H9 (cell line): Measurements from ENCODE around the gene PDE4B. TPM values are rescaled to one million over a fixed set of nuclear protein-coding genes. Genes with fewer than 3 reads are reported as not detected.

Experiments used
- DNase-seq: peaks from one replicate; pipeline ENCODE4 v3.0.0-alpha.2; 2017
- H2AFZ ChIP-seq: one replicate; pipeline ENCODE4 v1.6.1; 2013; ENCODE audit warnings: mild to moderate bottlenecking, low read length, control low read depth, moderate library complexity
- H2AK5ac ChIP-seq: 2 replicates; pipeline ENCODE4 v1.6.1; 2013; ENCODE audit warnings: low read length, control low read depth, mixed read lengths; ENCODE audit not compliant: insufficient read length
- H2BK120ac ChIP-seq: one replicate; pipeline ENCODE4 v1.6.1; 2013; ENCODE audit warnings: low read depth, mild to moderate bottlenecking, low read length, control low read depth, inconsistent platforms; ENCODE audit not compliant: poor library complexity, severe bottlenecking
- H2BK12ac ChIP-seq: 2 replicates; pipeline ENCODE4 v1.6.1; 2013; ENCODE audit warnings: low read length, control low read depth, mixed read lengths, low read depth; ENCODE audit not compliant: insufficient read length
- H2BK15ac ChIP-seq: 2 replicates; pipeline ENCODE4 v1.6.1; 2013; ENCODE audit warnings: low read depth, low read length, control low read depth
- H2BK20ac ChIP-seq: one replicate; pipeline ENCODE4 v1.6.1; 2013; ENCODE audit warnings: low read depth, mild to moderate bottlenecking, low read length, control low read depth, inconsistent platforms; ENCODE audit not compliant: poor library complexity, severe bottlenecking
- H2BK5ac ChIP-seq: 2 replicates; pipeline ENCODE4 v1.6.1; 2013; ENCODE audit warnings: low read length, control low read depth, mixed read lengths; ENCODE audit not compliant: insufficient read length
- H3K14ac ChIP-seq: 2 replicates; pipeline ENCODE4 v1.6.1; 2013; ENCODE audit warnings: low read length, control low read depth; ENCODE audit not compliant: insufficient read depth
- H3K18ac ChIP-seq: 2 replicates; pipeline ENCODE4 v1.6.1; 2013; ENCODE audit warnings: low read depth, mild to moderate bottlenecking, mixed read lengths, low read length, control low read depth; ENCODE audit not compliant: insufficient read length
- H3K23ac ChIP-seq: 2 replicates; pipeline ENCODE4 v1.6.1; 2013; ENCODE audit warnings: low read length, control low read depth, mixed read lengths, low read depth; ENCODE audit not compliant: insufficient read length
- H3K23me2 ChIP-seq: 2 replicates; pipeline ENCODE4 v1.6.1; 2013; ENCODE audit warnings: low read depth, mild to moderate bottlenecking, mixed read lengths, low read length, control low read depth; ENCODE audit not compliant: insufficient read length, poor library complexity, severe bottlenecking
- H3K27ac ChIP-seq: 2 replicates; pipeline ENCODE4 v1.5.1; 2013; ENCODE audit warnings: low read length, control low read depth, mixed read lengths, low read depth; ENCODE audit not compliant: insufficient read length
- H3K27me3 ChIP-seq: 2 replicates; pipeline ENCODE4 v1.6.1; 2013; ENCODE audit warnings: low read length, control low read depth, inconsistent platforms; ENCODE audit not compliant: insufficient read depth
- H3K4ac ChIP-seq: 2 replicates; pipeline ENCODE4 v1.6.1; 2013; ENCODE audit warnings: low read depth, mild to moderate bottlenecking, control low read depth, inconsistent platforms, low read length, moderate library complexity
- H3K4me1 ChIP-seq: 2 replicates; pipeline ENCODE4 v1.6.1; 2013; ENCODE audit warnings: low read length, control low read depth, inconsistent platforms; ENCODE audit not compliant: insufficient read depth
- H3K4me2 ChIP-seq: 2 replicates; pipeline ENCODE4 v1.6.1; 2013; ENCODE audit warnings: low read length, control low read depth, mixed read lengths; ENCODE audit not compliant: insufficient read length, insufficient read depth
- H3K56ac ChIP-seq: 2 replicates; pipeline ENCODE4 v1.6.1; 2013; ENCODE audit warnings: low read depth, mild to moderate bottlenecking, mixed read lengths, low read length, control low read depth; ENCODE audit not compliant: insufficient read length
- H3K79me1 ChIP-seq: 2 replicates; pipeline ENCODE4 v1.6.1; 2013; ENCODE audit warnings: low read depth, mild to moderate bottlenecking, moderate library complexity, low read length, control low read depth, inconsistent platforms; ENCODE audit not compliant: insufficient read depth, poor library complexity, severe bottlenecking
- H3K79me2 ChIP-seq: 2 replicates; pipeline ENCODE4 v1.6.1; 2013; ENCODE audit warnings: low read length, control low read depth, inconsistent platforms; ENCODE audit not compliant: insufficient read depth
- H3K9ac ChIP-seq: 2 replicates; pipeline ENCODE4 v1.6.1; 2013; ENCODE audit warnings: low read length, control low read depth, mixed read lengths; ENCODE audit not compliant: insufficient read length; ENCODE audit errors: extremely low read depth
- H3K9me3 ChIP-seq: one replicate; pipeline ENCODE4 v1.6.1; 2013; ENCODE audit warnings: low read depth, low read length, inconsistent platforms; ENCODE audit not compliant: control insufficient read depth
- H3T11ph ChIP-seq: one replicate; pipeline ENCODE4 v1.6.1; 2013; ENCODE audit warnings: mild to moderate bottlenecking, low read length, control low read depth, inconsistent platforms
- H4K20me1 ChIP-seq: one replicate; pipeline ENCODE4 v1.6.1; 2013; ENCODE audit not compliant: control insufficient read depth, insufficient read length, insufficient read depth
- H4K5ac ChIP-seq: 2 replicates; pipeline ENCODE4 v1.6.1; 2013; ENCODE audit warnings: low read depth, mild to moderate bottlenecking, mixed read lengths, low read length, control low read depth; ENCODE audit not compliant: insufficient read length
- H4K8ac ChIP-seq: replicated peaks from 2 replicates; pipeline ENCODE4 v1.6.1; 2013; ENCODE audit warnings: low read length, control low read depth, mixed read lengths, low read depth; ENCODE audit not compliant: insufficient read length
- H4K91ac ChIP-seq: 2 replicates; pipeline ENCODE4 v1.6.1; 2013; ENCODE audit warnings: low read depth, mild to moderate bottlenecking, moderate library complexity, mixed read lengths, low read length, control low read depth; ENCODE audit not compliant: insufficient read length
- H3K27ac Mint-ChIP-seq, 3 experiments: 2 replicates in 2 of 3; 3 replicates in 1 of 3; pipeline ENCODE4 v1.8.0; 2020 to 2021; ENCODE audit warnings: mixed read lengths in 3 of 3, mild to moderate bottlenecking in 1 of 3, moderate library complexity in 1 of 3
- H3K27me3 Mint-ChIP-seq: 2 replicates; pipeline ENCODE4 v1.8.0; 2021; ENCODE audit warnings: low read depth, mild to moderate bottlenecking, moderate library complexity, mixed read lengths
- H3K36me3 Mint-ChIP-seq, 3 experiments: 2 replicates in 2 of 3; 3 replicates in 1 of 3; pipeline ENCODE4 v1.8.0; 2020 to 2021; ENCODE audit warnings: low read depth in 3 of 3, mixed read lengths in 3 of 3; ENCODE audit not compliant: insufficient read depth in 1 of 3
- H3K4me1 Mint-ChIP-seq, 2 experiments: 2 replicates each; pipeline ENCODE4 v1.8.0; 2020; ENCODE audit warnings: mixed read lengths in 2 of 2
- H3K4me3 Mint-ChIP-seq, 2 experiments: 2 replicates in 1 of 2; 3 replicates in 1 of 2; pipeline ENCODE4 v1.8.0; 2020 to 2021; ENCODE audit warnings: mild to moderate bottlenecking in 2 of 2, mixed read lengths in 2 of 2, moderate library complexity in 1 of 2
- H3K9me3 Mint-ChIP-seq, 2 experiments: 2 replicates in 1 of 2; 3 replicates in 1 of 2; pipeline ENCODE4 v1.8.0; 2020; ENCODE audit warnings: mild to moderate bottlenecking in 2 of 2, mixed read lengths in 2 of 2, moderate library complexity in 1 of 2
- WGBS: extraction: QIAGEN DNeasy Blood & Tissue Kit; methylation state at CpG from one replicate; pipeline ENCODE4 v1.1.7; 2013; ENCODE audit warnings: missing lambda C conversion rate, low lambda C conversion rate, mixed read lengths; ENCODE audit not compliant: insufficient read length; ENCODE audit errors: extremely low coverage; 5-methylcytosine and 5-hydroxymethylcytosine counted together
- total RNA-seq: library from RNA; stranded (reverse); gene quantifications from 2 replicates; pipeline ENCODE4 v1.2.1, GENCODE V29; 2021
- TF ChIP-seq, protein P1 (sequence below): fragments of 200-600 bp; sonication (generic); conservative IDR thresholded peaks from 3 replicates; pipeline ENCODE4 v1.8.0; 2021; ENCODE audit warnings: antibody characterized with exemption, mild to moderate bottlenecking

Gene PDE4B
- total RNA-seq, 1 experiment from 2014 or later, result 19.8 TPM

DNA sequence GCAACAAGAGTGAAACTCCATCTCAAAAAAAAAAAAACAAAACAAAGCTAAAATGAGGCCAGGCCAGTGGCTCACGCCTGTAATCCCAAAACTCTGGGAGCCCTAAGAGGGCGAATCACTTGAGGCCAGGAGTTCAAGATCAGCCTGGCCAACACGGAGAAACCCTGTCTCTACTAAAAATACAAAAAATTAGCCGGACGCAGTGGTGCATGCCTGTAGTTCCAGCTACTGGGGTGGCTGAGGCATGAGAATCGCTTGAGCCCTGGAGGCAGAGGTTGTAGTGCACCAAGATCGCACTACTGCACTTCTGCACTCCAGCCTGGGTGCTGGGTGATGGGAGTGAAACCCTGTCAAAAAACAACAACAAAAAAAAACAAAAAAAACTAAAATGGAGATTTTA, 550.0 kb downstream of the PDE4B start:
- Histone ChIP-seq H2BK12ac (no peak overlapping the region), H3T11ph (no peak overlapping the region), H3K23me2 (no peaks in the 10 kb centered on the region), H4K20me1 (no peaks in the 10 kb centered on the region), H3K18ac (no peak overlapping the region), H2BK5ac (no peak overlapping the region), H3K79me1 (no peaks in the 10 kb centered on the region), H3K9me3 (no peaks in the 10 kb centered on the region), H4K5ac (no peak overlapping the region), H3K23ac (no peak overlapping the region), H3K4me1 (peaks cover 3% of the 10 kb centered on the region; the same call in 1 of the 2 replicates), H2BK120ac (no peak overlapping the region), H3K14ac (no peak overlapping the region), H4K91ac (no peak overlapping the region), H2BK15ac (no peak overlapping the region), H3K4me2 (no peak overlapping the region), H3K27me3 (no peaks in the 10 kb centered on the region), H3K56ac (no peak overlapping the region), H2BK20ac (no peak overlapping the region), H3K27ac (no peak overlapping the region), H2AK5ac (no peak overlapping the region), H2AFZ (no peak overlapping the region), H3K9ac (no peak overlapping the region), H3K4ac (no peak overlapping the region), H3K79me2 (peaks cover 8% of the 10 kb centered on the region; the same call in 1 of the 2 replicates), H4K8ac (no peak overlapping the region)
- WGBS, result no CpG with 5 or more reads among the region's 7 CpGs
- H3K36me3 Mint-ChIP-seq, result no peaks in the 10 kb centered on the region
- H3K27me3 Mint-ChIP-seq, result no peaks in the 10 kb centered on the region
- no peaks in the 10 kb centered on the region for H3K9me3 Mint-ChIP-seq
- TF ChIP-seq, protein P1, sequence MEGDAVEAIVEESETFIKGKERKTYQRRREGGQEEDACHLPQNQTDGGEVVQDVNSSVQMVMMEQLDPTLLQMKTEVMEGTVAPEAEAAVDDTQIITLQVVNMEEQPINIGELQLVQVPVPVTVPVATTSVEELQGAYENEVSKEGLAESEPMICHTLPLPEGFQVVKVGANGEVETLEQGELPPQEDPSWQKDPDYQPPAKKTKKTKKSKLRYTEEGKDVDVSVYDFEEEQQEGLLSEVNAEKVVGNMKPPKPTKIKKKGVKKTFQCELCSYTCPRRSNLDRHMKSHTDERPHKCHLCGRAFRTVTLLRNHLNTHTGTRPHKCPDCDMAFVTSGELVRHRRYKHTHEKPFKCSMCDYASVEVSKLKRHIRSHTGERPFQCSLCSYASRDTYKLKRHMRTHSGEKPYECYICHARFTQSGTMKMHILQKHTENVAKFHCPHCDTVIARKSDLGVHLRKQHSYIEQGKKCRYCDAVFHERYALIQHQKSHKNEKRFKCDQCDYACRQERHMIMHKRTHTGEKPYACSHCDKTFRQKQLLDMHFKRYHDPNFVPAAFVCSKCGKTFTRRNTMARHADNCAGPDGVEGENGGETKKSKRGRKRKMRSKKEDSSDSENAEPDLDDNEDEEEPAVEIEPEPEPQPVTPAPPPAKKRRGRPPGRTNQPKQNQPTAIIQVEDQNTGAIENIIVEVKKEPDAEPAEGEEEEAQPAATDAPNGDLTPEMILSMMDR, result no peak
- H3K4me3 Mint-ChIP-seq, result no peak overlapping the region
- H3K27ac Mint-ChIP-seq, result no peak overlapping the region; a peak in 1 of 7 replicates
- H3K4me1 Mint-ChIP-seq, result peaks cover 4 to 63% of the 10 kb centered on the region in 2 experiments; a peak in 2 of 4 replicates
- DNase-seq, result no peak
